Inflammatory macrophage (primary cell): ENCODE results near the gene DCUN1D3.
"Not testable (repeated sequence)": the region's sequence is repeated elsewhere in the genome, so short reads cannot be mapped to it uniquely, and the experiment has no call there.

Source experiments
- DNase-seq, 2 donors: peaks; one replicate each; pipeline ENCODE4 v3.0.0-alpha.2; 2020 to 2022

DCUN1D3 gene

GRCh38 chr16:20862162-20862960, 37.8 kb downstream of the DCUN1D3 start:
- DNase-seq, result no peak

- not testable (repeated sequence) for DNase-seq
Observed at GRCh38 chr16:20860995-20861394, 39.2 kb downstream of the DCUN1D3 start.

GRCh38 chr16:20860361-20860760, 39.8 kb downstream of the DCUN1D3 start:
- no peak for DNase-seq

GRCh38 chr16:20859699-20860098, 40.5 kb downstream of the DCUN1D3 start:
- no peak for DNase-seq

- no peak for DNase-seq
Observed at GRCh38 chr16:20859229-20859628, 40.9 kb downstream of the DCUN1D3 start.

- DNase-seq, result no peak
Observed at GRCh38 chr16:20857281-20857680, 42.9 kb downstream of the DCUN1D3 start.

GRCh38 chr16:20854963-20855362, 45.2 kb downstream of the DCUN1D3 start:
- DNase-seq, result no peak

GRCh38 chr16:20853981-20854620, 46.1 kb downstream of the DCUN1D3 start:
- DNase-seq, result no peak

GRCh38 chr16:20853143-20853542, 47.0 kb downstream of the DCUN1D3 start:
- no peak for DNase-seq

GRCh38 chr16:20851601-20852000, 48.6 kb downstream of the DCUN1D3 start:
- DNase-seq, result no peak

- DNase-seq, result no peak
Observed at GRCh38 chr16:20850981-20851380, 49.2 kb downstream of the DCUN1D3 start.

- DNase-seq, result peak; percentile 67 to 72
Observed at GRCh38 chr16:20849589-20850390, 50.4 kb downstream of the DCUN1D3 start.

- no peak for DNase-seq
Observed at GRCh38 chr16:20847550-20847949, 52.6 kb downstream of the DCUN1D3 start.

- no peak for DNase-seq
Observed at GRCh38 chr16:20846551-20846950, 53.6 kb downstream of the DCUN1D3 start.

- DNase-seq, result no peak
Observed at GRCh38 chr16:20846030-20846429, 54.1 kb downstream of the DCUN1D3 start.

- peak; percentile 28 to 49 for DNase-seq
Observed at GRCh38 chr16:20844588-20844987, 55.6 kb downstream of the DCUN1D3 start.

GRCh38 chr16:20844054-20844453, 56.1 kb downstream of the DCUN1D3 start:
- DNase-seq, result no peak

GRCh38 chr16:20839504-20839903, 60.7 kb downstream of the DCUN1D3 start:
- no peak for DNase-seq

- peak in 1 of 2 donors; percentile 43 for DNase-seq
Observed at GRCh38 chr16:20838240-20838639, 61.9 kb downstream of the DCUN1D3 start.

GRCh38 chr16:20833086-20833485, 67.1 kb downstream of the DCUN1D3 start:
- DNase-seq, result no peak

- no peak for DNase-seq
Observed at GRCh38 chr16:20830372-20830771, 69.8 kb downstream of the DCUN1D3 start.

GRCh38 chr16:20829536-20829935, 70.6 kb downstream of the DCUN1D3 start:
- no peak for DNase-seq

GRCh38 chr16:20826039-20826566, 74.1 kb downstream of the DCUN1D3 start:
- no peak for DNase-seq
